Activated CD4-positive, alpha-beta T cell treated with anti-CD3 and anti-CD28 coated beads for 4 hours (primary cell): ENCODE results near the gene CLN3.
"Not testable (repeated sequence)": the region's sequence is repeated elsewhere in the genome, so short reads cannot be mapped to it uniquely, and the experiment has no call there.

ENCODE experiments used
- DNase-seq, 2 donors: peaks; one replicate each; pipeline ENCODE4 v3.0.0-alpha.2; 2020

Gene CLN3

DNA sequence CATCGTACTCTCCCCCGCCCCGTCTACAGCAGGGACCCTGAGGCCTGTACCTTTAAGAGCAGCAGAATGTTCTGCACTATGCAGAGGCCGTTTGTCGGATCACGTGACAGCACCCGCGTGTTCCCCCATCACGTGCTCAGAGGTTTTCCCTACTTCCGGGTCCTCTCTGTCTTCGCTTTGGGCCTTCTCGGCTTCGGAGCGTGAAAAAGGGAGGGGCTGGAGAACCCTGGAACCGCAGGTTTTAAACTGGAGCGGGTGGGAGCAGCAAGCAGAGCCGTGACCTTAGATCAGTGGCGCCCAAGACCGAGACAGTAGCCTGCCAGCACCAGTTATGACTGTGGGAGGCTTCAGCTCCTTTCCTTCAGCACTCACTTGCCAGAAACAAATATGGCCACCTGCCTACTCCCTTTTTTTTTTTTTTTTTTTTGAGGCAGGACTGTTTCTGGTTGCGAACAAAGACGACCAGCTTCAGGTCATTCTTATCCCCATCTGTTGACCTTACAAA lies at the start of gene CLN3:
TSS of gene CLN3 (minus strand) at position 105 of the 505 bp plus-strand sequence. CDS start 315 bp downstream, outside the sequence.
- DNase-seq, result peak; percentile 84 to 90

DNA sequence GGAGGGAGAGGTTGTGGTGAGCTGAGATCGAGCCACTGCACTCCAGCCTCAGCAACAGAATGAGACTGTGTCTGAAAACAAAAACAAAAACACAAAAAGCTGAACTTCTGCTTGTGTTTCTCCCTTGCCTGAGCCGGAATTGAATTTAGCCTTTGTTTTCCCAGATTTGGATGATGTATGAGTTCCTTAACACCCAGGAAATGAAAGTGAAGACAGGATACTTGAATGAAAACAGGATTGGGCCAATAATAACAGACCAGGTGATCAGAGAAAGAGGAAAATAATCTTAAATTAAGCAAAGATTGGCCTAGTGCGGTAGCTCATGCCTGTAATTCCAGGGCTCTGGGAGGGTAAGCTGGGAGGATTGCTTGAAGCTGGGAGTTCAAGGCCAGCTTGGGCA lies 48.5 kb upstream of the CLN3 start:
- no peak for DNase-seq

DNA sequence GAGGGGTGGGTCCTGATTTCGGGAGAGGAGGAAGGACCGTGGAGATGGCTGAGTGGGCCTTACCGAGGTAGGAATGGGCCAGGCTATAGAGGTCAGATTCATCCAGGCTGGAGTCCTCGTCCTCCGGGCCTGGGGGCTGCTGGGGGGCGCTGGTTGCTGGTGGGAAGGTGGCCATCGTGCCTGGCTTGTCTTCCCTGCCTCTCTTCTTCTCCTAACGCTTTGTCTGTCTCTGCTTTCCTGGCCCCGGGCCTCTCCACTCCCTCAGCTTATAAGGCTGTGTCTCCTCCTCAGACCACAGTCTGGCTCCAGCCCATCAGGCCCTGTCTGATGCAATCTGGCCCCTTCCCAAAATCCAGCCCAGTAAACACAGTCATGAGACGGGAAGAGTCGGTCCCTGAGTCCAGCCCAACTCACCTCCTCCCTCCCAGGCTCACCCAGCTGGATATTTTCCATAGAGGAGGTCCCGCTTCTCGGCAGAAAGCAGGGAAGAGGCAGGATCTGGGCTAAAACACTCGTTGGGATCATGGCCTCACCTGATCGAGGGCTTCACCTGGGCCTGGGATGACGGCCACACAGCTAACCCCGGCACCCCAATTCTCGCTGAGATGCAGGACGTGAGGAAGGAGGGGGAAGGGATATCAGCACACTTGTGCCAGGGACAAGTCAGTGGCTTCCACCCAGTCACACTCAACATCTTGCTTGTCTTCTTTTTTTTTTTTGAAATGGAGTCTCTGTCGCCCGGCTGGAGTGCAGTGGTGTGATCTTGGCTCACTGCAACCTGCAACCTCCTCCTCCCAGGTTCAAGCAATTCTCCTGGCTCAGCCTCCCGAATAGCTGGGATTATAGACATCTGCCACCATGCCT lies 47.1 kb upstream of the CLN3 start, which contains the start of gene NUPR1:
TSS of gene NUPR1 (minus strand) at position 242 of the 864 bp plus-strand sequence. CDS start at position 175, 67 bp downstream.
- no peak for DNase-seq

DNA sequence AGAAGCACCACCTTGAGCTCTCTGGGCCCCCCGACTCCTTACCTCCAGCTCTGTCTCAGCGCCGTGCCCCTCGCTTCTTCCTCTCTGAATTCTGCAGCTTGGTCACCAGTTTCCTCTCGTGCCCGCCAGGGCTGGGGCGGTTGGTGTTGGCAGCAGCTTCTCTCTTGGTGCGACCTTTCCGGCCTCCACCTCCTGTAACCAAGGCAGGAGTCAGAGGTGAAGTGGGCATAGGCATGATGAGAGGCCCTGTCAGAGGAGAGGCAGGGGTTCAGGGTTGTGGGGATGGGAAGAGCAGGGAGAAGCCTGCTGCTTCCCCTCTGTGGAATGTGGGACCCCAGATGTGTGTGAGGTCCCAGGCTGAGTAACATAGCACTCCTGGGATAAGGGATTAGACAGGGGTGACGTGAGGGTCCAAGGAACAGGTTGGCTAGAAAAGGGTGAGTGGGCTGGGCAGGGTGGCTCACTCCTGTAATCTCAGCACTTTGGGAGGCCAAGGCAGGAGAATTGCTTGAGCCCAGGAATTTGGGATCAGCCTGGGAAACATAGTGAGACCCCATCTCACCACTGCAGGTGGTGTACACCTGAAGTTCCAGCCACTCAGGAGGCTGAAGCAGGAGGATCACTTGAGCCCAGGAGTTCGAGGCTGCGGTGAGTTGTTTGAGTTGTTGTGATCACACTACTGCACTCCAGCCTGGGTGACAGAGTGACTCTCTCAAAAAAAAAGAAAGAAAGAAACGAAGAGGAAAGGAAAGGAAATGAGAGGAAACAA lies 46.3 kb upstream of the CLN3 start:
- no peak for DNase-seq

DNA sequence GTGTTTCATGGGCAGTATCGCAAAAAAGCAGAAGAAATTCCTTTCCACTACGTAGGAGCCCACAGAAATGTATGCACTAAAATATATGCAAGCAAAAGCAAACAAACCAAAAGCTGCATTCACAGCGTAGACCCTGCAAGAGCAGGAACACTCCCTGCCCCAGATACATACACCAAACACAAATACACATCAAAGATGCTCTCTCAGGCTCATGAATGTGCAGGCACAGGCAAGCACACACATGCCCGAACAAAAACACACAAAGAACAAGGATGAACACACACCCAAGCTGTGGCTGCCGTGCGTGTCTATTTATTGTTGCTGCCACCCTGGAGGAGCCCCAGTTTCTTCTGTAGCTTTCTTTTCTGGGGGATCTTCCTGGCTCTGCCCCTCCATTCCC lies 45.2 kb upstream of the CLN3 start:
- no peak for DNase-seq

DNA sequence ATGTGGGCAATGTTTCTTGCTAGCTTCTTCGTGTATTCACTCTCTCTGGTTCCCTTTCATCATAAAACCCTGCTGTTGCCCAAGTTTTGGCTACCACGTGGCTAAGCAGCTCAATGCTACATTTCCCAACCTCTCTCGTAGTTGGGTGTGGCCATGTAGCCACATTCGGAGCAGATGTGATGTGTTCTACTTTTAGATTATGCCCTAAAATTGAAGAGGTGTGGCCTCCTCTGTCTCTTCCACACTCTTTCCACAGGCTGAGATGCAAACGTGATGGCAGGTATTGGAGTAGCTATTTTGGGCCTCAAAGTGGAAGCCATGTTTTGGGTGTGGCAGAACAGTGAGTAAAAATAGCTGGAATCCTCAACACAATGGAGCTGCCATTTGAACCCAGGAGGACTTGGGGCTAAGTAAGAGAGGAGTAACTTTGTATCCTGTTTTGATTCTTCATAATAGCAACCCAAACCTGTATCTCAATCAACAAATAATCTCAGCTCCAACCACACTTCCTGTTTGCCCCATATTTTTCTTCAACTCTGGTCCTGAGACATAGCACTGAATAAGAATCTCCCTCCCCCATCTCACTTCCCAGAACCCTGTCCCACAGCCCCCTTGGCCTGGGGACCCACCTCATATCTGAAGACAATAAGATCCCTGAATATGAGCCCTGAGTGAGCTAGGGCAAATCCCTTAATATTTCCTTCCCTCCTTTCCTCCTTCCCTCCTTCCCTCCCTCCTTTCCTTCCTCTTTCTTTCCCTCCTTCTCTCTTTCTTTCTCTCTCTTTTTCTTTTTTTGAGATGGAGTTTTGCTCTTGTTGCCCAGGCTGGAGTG lies 42.9 kb upstream of the CLN3 start:
- DNase-seq, result no peak

DNA sequence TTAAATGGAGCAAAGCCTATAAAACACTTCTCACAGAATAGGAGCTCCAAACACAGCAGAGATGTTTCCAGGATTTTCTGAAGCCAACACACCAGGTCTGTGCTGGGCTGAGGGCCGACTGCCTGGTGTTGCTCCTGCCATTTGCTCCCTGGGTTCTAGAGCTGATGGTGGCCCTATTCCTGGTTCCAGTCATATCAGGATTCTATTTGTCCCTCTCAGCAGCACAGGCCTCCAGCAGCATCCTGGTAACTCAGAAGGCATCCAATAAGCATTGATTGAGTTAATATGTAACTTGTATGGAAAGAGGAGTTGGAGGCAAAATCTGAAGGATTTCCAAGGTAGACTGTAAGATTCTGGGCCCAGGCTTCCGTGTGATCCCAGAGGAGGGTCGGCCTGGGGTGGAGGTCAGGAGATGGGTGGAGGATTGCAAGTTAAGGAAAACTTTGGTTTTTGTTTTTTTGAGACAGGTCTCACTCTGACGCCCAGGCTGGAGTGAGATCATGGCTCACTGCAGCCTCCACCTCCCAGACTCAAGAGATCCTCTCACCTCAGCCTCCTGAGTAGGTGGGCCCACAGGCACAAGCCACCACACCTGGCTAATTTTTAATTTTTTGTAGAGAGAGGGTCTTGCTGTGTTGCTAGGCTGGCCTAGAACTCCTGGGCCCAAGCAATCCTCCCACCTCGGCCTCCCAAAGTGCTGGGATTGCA lies 41.2 kb upstream of the CLN3 start:
- no peak for DNase-seq

DNA sequence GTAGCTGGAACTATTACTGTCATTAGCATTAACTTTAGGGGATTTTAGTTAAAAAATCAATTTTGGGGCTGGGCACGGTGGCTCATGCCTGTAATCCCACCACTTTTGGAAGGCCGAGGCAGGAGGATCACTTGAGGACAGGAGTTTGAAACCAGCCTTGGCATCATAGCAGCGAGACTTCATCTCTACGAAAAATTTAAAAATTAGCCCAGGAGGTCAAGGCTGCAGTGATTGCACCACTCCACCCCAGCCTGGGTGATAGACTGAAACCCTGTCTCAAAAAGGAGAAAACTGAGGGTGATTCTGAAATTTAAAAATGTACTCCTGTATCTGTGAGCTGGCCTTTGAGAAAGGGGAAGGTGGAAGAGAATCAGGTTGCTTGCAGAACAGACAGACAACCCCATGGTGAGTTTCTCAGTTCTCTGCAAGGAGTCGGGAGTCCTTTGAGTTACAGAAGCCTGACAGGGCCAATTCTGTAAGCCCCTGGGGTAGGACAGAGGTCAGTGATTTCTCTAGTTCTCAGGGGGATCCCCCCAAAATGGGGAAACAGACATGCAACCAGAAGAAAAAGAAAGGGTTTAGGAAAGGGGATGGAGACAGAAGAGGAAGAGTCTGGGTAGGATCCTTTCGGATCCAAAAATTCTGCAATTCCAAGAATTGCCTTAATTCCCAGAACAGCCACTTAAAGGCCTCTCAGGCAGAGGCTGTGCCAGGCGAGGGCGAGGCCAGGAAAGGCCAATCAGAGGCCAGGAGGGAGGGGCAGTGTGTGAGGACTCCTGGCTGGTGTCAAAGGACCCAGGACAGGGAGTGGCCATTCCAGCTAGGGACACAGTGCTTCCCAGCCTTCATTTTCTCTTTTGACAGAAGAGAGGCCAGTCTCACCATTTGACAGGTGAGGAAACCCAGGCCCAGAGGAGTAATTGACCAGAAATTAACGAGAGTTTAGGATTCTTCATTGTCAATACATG lies 40.2 kb upstream of the CLN3 start:
- DNase-seq, result no peak

DNA sequence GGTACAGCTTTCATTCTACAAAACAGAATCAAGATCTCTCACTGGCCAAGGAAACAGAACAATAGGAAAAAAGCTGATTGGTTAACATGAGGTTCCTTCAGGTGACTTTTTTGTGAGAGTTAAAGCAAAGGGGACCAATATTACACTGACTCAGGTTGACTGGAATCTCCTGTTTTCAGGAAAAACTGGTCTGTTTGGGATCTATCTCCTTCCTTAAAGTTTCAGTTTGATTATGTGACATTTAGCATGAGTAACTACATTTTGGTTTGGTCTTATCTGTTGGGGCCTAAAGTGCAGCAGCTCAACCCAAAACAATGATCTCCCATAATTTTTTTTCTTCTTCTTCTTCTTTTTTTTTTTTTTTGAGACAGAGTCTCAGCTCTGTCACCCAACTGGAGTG lies 37.2 kb upstream of the CLN3 start:
- no peak for DNase-seq

DNA sequence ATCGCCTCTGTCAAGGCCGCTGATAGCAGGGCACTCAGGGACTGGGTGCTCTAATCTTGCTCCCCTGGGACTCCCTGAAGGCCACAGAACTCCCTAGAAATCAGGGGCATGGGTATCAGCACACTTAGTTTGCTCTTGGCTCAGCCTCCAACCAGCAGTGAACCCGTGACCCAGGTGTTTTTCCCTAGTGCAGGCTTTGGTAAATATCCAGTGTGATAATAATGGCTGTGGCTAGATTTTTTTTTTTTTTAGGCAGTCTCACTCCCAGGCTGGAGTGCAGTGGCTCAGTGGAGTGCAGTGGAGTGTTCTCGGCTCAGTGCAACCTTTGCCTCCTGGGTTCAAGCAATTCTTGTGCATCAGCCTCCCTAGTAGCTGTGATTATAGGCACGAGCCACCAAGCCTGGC lies 36.6 kb upstream of the CLN3 start:
- DNase-seq, result no peak

DNA sequence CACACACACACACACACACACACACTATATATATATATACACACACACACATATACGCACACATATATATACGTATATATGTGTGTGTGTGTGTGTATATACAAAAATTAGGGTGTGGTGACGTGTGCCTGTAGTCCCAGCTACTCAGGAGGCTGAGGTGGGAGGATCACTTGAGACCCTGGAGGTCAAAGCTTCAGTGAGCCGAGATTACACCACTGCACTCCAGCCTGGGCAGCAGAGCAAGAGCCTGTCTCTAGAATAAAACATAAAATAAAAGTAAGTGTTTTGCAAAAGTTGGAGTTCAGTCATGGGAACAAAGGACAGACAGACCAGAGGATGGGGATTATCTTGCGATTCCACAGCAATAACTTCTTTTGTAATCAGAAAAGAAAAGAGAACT lies 36.1 kb upstream of the CLN3 start:
- no peak for DNase-seq

DNA sequence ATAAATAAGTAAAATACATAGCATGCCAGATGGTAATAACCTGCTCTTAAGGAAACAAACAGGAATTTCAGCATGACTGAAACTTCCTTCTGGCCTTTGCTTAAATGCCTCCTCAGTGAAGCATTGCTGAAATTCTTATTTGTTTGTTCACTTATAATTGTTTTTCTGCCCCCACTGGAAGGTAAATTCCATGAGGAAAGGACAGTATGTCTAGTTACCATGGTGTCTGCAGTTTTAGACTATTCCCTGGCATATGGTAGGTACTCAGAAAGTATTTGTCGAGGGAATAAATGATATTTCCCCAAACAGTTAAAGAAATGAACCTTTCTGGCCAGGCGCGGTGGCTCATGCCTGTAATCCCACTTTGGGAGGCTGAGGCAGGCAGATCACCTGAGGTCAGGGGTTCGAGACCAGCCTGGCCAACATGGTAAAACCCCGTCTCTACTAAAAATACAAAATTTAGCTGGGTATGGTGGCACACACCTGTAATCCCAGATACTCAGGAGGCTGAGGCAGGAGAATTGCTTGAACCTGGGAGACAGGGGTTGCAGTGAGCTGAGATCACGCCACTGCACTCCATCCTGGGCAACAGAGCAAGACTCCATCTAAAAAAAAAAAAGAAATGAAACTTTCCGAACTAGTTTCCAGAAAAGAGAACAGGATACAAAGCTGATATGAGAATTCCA lies 35.4 kb upstream of the CLN3 start:
- not testable (repeated sequence) for DNase-seq

DNA sequence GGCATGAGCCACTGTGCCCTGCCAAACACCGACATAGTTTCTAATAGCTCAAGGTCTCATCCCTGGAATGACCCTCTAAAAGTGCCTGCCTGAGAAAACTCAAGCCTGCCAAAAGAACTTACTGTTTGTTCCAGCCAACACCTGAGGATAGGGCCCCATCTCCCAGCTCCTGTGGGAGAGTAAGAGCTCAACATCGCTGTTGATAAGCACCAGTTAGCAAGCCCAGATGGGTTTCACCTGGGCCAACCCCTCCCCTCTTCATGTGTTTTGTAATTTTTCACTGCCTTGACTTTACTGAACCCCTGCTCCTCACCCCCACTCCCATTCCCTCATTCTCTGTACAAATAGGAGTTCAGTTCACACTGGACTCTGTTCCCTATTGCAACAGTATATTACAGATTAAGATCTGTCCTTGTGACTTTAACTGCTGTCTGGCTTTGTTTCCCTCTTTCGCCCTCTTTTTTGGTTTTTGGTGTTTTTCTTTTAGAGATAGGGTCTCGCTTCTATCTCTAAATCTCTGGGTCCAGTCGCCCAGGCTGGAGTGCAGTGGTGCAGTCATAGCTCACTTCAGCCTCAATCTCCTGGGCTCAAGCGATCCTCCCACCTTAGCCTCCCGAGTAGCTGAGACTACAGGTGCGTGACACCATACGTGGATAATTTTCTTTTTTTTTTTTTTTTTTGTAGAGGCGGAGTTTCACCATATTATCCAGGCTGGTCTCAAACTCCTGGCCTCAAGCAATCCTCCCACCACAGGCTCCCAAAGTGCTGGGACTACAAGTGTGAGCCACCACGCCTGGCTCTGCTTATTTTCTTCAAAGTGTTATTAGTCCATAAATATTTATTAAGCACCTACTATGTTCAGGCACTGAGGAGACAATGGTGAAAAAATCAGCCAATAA lies 34.6 kb upstream of the CLN3 start:
- DNase-seq, result no peak

DNA sequence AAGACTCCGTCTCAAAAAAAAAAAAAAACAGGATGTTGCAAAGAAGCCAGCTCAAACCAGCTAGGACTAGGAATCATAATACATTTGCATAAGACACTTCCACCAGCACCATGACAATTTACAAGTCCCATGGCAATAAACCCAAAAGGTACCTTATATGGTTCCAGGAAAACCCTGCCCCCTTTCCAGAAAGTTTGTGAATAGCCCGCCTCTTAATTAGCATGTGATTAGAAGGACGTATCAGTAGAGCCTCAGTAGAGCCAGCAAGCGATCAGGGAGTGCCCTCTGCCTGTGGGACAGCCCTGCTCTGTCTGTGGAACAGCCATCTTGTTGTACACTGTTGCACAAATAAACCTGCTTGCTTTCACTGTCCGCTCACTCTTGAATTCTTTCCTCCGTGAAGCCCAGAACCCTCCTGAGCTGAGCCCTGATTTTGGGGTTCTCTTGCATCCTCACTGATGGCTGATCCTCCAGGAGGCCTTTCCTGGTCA lies 32.9 kb upstream of the CLN3 start:
- DNase-seq, result no peak

DNA sequence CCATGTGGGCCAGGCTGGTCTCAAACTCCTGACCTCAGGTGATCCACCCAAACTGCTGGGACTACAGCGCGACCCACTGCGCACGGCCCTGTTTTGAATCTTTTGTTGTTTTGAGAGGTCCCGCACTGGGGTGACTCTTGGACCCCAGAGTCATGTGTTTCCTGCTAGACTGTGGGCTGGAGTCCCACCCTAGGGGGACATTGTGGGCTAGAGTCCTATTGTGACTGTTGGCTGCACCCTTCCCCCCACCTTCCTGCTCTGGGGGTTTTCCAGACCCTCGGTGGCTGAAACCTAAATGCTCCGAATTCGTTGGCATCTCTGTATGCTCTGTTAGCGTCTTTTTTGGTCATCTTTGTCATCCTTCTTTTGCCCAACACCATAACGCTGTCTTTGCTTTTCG lies 30.9 kb upstream of the CLN3 start:
- no peak for DNase-seq

DNA sequence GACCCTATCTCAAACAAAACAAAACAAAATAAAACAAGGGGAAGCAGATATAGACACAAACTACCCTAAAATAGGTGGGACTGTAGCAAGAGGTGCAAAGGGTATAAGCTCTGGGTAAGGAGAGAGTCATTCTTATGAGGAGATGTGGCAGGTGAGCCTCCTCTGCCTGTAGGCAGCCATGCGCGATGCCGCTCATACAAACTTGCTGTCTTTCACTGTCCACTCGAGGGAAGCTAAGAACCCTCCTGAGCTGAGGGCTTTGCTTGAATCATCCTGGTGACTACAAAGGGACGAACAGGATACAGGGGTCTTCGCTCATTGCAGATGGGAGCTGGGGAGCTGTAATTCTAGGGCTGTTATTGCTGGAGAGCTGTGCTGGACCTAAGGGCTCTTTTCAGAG lies 29.6 kb upstream of the CLN3 start:
- DNase-seq, result no peak

DNA sequence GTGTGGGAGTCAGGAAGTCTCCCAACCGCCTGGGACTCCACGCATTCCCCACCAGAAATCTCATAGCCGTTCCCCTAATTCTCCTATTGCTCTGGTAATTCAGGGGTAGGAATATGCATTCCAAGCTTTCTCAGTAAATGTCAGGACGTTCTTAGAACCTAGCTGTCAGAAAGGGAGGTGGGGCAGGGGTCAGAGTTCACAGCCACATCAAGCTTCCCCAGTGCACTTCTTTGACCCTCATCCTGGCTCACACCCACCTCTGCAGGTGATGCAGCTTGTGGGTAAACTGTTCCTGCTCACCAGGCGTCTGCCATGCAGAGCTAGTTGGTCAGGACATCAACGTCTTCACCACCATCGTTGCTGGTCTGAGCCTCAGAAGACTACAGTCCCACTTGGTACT lies 28.8 kb upstream of the CLN3 start:
- no peak for DNase-seq

DNA sequence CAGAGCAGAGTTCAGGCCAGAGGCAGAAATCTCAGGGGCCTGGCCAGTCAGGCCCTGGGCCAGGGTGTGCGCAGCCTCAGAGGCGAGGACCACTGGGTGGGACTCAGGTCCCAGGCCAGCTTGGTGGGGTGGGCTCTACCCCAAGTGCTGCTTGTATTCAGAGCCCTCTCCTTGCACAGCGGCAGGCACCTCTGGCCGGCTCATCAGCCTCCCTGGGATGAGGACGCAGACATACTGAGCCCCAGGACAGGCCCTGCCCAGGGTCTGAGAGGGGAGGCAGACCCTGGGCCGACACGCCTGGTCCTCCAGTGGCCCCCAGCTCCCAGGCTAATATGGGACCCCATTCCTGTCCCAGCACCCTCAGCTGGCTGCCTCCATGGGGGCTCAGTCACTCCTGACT lies 22.4 kb upstream of the CLN3 start:
- no peak for DNase-seq
